NCI-H187 (cell line): ENCODE data around the gene MGMT.

Experiments
- DNase-seq, 2 experiments: peaks; one replicate each; lab custom pipeline; 2025; lab: John Stamatoyannopoulos, UW

Gene MGMT

GRCh38 chr10:129655007-129655678, 188.1 kb downstream of the MGMT start:
- no peak for DNase-seq

- DNase-seq: no peak
These were observed 188.6 kb downstream of the MGMT start for GRCh38 chr10:129655679-129656031.

- no peak for DNase-seq
These were observed 189.6 kb downstream of the MGMT start for GRCh38 chr10:129656642-129657041.

- DNase-seq: no peak
These were observed 190.4 kb downstream of the MGMT start for GRCh38 chr10:129657297-129658017.

GRCh38 chr10:129658376-129659072, 191.5 kb downstream of the MGMT start:
- DNase-seq: no peak

GRCh38 chr10:129659508-129660268, 192.6 kb downstream of the MGMT start:
- DNase-seq: no peak

GRCh38 chr10:129660569-129660968, 193.5 kb downstream of the MGMT start:
- no peak for DNase-seq

GRCh38 chr10:129662426-129662825, 195.4 kb downstream of the MGMT start:
- no peak for DNase-seq

- DNase-seq: no peak
These were observed 203.1 kb downstream of the MGMT start for GRCh38 chr10:129670124-129670523.

- no peak for DNase-seq
These were observed 206.3 kb downstream of the MGMT start for GRCh38 chr10:129673292-129673691.

- DNase-seq: no peak
These were observed 208.2 kb downstream of the MGMT start for GRCh38 chr10:129675027-129675769.

GRCh38 chr10:129676014-129676413, 209.0 kb downstream of the MGMT start:
- no peak for DNase-seq

- DNase-seq: no peak
These were observed 210.4 kb downstream of the MGMT start for GRCh38 chr10:129677377-129677927.

GRCh38 chr10:129678186-129678585, 211.1 kb downstream of the MGMT start:
- no peak for DNase-seq

GRCh38 chr10:129679207-129679606, 212.2 kb downstream of the MGMT start:
- DNase-seq: no peak

- no peak for DNase-seq
These were observed 213.8 kb downstream of the MGMT start for GRCh38 chr10:129680661-129681344.

- no peak for DNase-seq
These were observed 214.8 kb downstream of the MGMT start for GRCh38 chr10:129681856-129682255.

- no peak for DNase-seq
These were observed 216.5 kb downstream of the MGMT start for GRCh38 chr10:129683519-129683918.

- DNase-seq: no peak
These were observed 216.9 kb downstream of the MGMT start for GRCh38 chr10:129683920-129684319.

- DNase-seq: no peak
These were observed 218.2 kb downstream of the MGMT start for GRCh38 chr10:129685271-129685670.

GRCh38 chr10:129689671-129690071, 222.6 kb downstream of the MGMT start:
- no peak for DNase-seq
